PC-9 (cell line): ENCODE results near the gene PRR35. TPM values are rescaled to one million over a fixed set of nuclear protein-coding genes. Genes with fewer than 3 reads are reported as not detected.

Experiments used
- BruUV-seq: library from RNA; stranded (reverse); fragments of 400-500 nt; replicated peaks from 2 replicates; lab custom pipeline; 2021; lab: Mats Ljungman, UMichigan
- CTCF ChIA-PET: fragments of 300-600 bp; sonication (Branson Sonifier 250); formaldehyde crosslinking; loops from one replicate; lab custom pipeline; 2022; ENCODE audit warnings: antibody characterized with exemption; lab: Charles Lee
- POLR2A ChIA-PET: fragments of 300-600 bp; sonication (Branson Sonifier 250); formaldehyde crosslinking; loops from one replicate; lab custom pipeline; 2022; ENCODE audit warnings: antibody characterized with exemption; ENCODE audit not compliant: unreplicated experiment; lab: Charles Lee
- DNase-seq, 2 experiments: peaks; one replicate each; pipeline versions ENCODE4 v3.0.0 to v3.0.0-alpha.2; 2015 to 2022; ENCODE audit warnings: mixed read lengths in 1 of 2
- H2AFZ ChIP-seq: fragments of 200-600 bp; sonication (generic); 2 replicates; pipeline ENCODE4 v1.8.1; 2017; ENCODE audit warnings: antibody characterized with exemption
- H3F3A ChIP-seq: fragments of 200-600 bp; sonication (generic); 2 replicates; pipeline ENCODE4 v1.8.1; 2017; ENCODE audit warnings: antibody characterized with exemption, mild to moderate bottlenecking, low read depth; ENCODE audit not compliant: insufficient read depth
- H3K27ac ChIP-seq: fragments of 200-600 bp; sonication (generic); 2 replicates; pipeline ENCODE4 v1.6.1; 2016; ENCODE audit warnings: mixed run types
- H3K27me3 ChIP-seq: fragments of 200-600 bp; sonication (generic); 2 replicates; pipeline ENCODE4 v1.6.1; 2016; ENCODE audit warnings: low read depth, mixed run types; ENCODE audit not compliant: insufficient read depth
- H3K36me3 ChIP-seq: fragments of 200-600 bp; sonication (generic); 2 replicates; pipeline ENCODE4 v1.6.1; 2016; ENCODE audit warnings: low read depth, mixed run types
- H3K4me1 ChIP-seq: fragments of 200-600 bp; sonication (generic); replicated peaks from 2 replicates; pipeline ENCODE4 v1.6.1; 2016; ENCODE audit warnings: mixed run types; ENCODE audit not compliant: insufficient read depth
- H3K4me2 ChIP-seq: fragments of 200-600 bp; sonication (generic); 2 replicates; pipeline ENCODE4 v1.6.1; 2017; ENCODE audit warnings: mixed run types
- H3K4me3 ChIP-seq: fragments of 200-600 bp; sonication (generic); 2 replicates; pipeline ENCODE4 v1.6.1; 2016; ENCODE audit warnings: mixed run types
- H3K79me2 ChIP-seq: fragments of 200-600 bp; sonication (generic); 2 replicates; pipeline ENCODE4 v1.6.1; 2017; ENCODE audit warnings: low read depth, mixed run types
- H3K9me2 ChIP-seq: fragments of 200-600 bp; sonication (generic); 2 replicates; pipeline ENCODE4 v1.8.1; 2017; ENCODE audit warnings: mild to moderate bottlenecking; ENCODE audit not compliant: insufficient read depth
- H3K9me3 ChIP-seq: fragments of 200-600 bp; sonication (generic); 2 replicates; pipeline ENCODE4 v1.8.1; 2016; ENCODE audit warnings: low read depth; ENCODE audit not compliant: insufficient read depth
- H4K20me1 ChIP-seq: fragments of 200-600 bp; sonication (generic); 2 replicates; pipeline ENCODE4 v1.8.1; 2017; ENCODE audit not compliant: insufficient read depth
- CTCF ChIP-seq: fragments of 200-600 bp; sonication (generic); conservative IDR thresholded peaks from 2 replicates; pipeline ENCODE4 v1.6.1; 2017; ENCODE audit warnings: mixed run types, antibody characterized with exemption, mild to moderate bottlenecking, moderate library complexity
- EZH2 ChIP-seq: fragments of 200-600 bp; sonication (generic); IDR thresholded peaks from 2 replicates; pipeline ENCODE4 v1.8.0; 2017; ENCODE audit warnings: antibody characterized with exemption, low read depth
- intact Hi-C: fragments of 100-400 bp; cut with micrococcal nuclease; formaldehyde crosslinking; loops from one replicate; pipeline ENCODE4 v1.10.0; 2022; ENCODE audit not compliant: unreplicated experiment
- total RNA-seq: library from RNA; stranded (reverse); gene quantifications from 2 replicates; pipeline ENCODE4 v1.2.3, GENCODE V29; 2021

PRR35 gene
- total RNA-seq, 1 experiment from 2014 or later = not detected

DNA sequence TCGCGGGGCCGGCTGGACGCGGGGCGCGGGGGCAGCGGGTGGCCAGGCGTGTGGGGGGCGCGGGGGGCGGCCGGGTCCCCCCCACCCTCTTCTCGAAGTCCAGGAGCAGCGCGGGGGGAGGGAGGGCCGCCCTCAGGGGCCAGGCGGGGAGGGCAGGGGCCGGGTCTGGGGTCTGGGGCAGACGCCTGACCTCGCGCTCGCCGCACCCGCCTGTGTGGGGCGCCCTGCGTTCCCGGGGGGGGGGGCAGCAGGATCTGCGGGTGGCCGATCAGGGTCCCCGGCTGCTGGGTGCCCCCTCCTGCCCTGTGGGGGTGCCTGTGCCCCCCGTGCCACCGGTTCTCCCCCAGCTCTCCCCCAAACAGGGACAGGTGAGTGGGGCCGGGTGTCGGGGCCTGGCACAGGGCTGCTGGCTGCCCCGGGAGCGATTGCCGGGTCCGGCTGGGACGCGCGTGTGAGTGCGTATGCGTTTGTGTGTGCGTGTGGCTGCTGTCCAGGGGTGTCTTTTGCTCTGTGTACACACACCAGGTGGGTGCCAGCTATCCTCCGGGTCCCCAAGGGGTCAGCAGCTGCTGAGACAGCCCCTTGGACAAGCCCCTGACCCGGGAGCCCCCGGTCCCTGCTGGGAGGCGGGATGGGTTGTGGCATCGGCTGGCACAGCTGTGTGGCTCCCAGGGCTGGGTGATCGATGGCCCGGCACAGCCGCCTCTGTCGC, 663 bp downstream of the PRR35 start:
- BruUV-seq = no TSS peak
- Histone ChIP-seq H3K4me1 (0 out of 2 replicates have a peak, but pooled peaks cover 4% of the 10 kb centered on the region), H3K36me3 (no peaks in the 10 kb centered on the region), H3F3A (no peaks in the 10 kb centered on the region), H3K27me3 (no peaks in the 10 kb centered on the region), H3K9me3 (no peaks in the 10 kb centered on the region), H4K20me1 (no peaks in the 10 kb centered on the region), H3K79me2 (no peaks in the 10 kb centered on the region), H3K9me2 (no peaks in the 10 kb centered on the region), H3K4me3 (no peak overlapping the region), H2AFZ (no peak overlapping the region), H3K4me2 (no peak overlapping the region), H3K27ac (no peak overlapping the region)
- ChIA-PET POLR2A (no interaction called here), CTCF (interaction anchor here (0.6 kb wide), 1 partner anchor 29 kb away, joined by 5 read pairs; no protein-coding TSS in a partner anchor)
- intact Hi-C loops = no loop called here
- TF ChIP-seq EZH2 = no peak
- no peak for TF ChIP-seq CTCF
- no peak for DNase-seq

DNA sequence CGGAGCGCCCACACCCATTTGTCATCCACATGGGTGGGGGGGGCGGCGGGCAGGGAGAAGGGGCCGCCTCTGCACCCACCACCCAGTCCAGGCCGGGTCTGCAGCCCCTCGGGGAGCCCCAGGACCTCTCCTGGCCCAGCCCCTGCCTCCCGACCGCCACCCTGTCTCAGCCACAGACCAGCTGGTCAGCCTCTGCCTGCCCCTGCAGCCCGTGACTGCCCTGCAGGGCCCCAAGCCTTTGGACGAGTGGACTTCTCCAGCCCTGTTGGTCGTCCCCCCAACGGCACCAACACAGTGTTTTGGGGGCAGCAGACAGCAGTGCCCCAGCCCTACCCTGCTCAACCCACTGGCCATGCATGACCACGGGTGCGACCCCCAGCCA, 1.2 kb downstream of the PRR35 start:
- H3F3A ChIP-seq = no peaks in the 10 kb centered on the region
- no peaks in the 10 kb centered on the region for H3K27me3 ChIP-seq
- H4K20me1 ChIP-seq = no peaks in the 10 kb centered on the region
- intact Hi-C loops = no loop called here
- H3K4me2 ChIP-seq = no peak overlapping the region
- H3K79me2 ChIP-seq = no peaks in the 10 kb centered on the region
- 0 out of 2 replicates have a peak, but pooled peaks cover 4% of the 10 kb centered on the region for H3K4me1 ChIP-seq
- ChIA-PET POLR2A (no interaction called here), CTCF (no interaction called here)
- no peaks in the 10 kb centered on the region for H3K9me3 ChIP-seq
- H2AFZ ChIP-seq = no peak overlapping the region
- no peak for TF ChIP-seq CTCF
- no peak for TF ChIP-seq EZH2
- no peak overlapping the region for H3K4me3 ChIP-seq
- no peaks in the 10 kb centered on the region for H3K9me2 ChIP-seq
- no peak overlapping the region for H3K27ac ChIP-seq
- no peaks in the 10 kb centered on the region for H3K36me3 ChIP-seq
- BruUV-seq = no TSS peak
- no peak for DNase-seq

DNA sequence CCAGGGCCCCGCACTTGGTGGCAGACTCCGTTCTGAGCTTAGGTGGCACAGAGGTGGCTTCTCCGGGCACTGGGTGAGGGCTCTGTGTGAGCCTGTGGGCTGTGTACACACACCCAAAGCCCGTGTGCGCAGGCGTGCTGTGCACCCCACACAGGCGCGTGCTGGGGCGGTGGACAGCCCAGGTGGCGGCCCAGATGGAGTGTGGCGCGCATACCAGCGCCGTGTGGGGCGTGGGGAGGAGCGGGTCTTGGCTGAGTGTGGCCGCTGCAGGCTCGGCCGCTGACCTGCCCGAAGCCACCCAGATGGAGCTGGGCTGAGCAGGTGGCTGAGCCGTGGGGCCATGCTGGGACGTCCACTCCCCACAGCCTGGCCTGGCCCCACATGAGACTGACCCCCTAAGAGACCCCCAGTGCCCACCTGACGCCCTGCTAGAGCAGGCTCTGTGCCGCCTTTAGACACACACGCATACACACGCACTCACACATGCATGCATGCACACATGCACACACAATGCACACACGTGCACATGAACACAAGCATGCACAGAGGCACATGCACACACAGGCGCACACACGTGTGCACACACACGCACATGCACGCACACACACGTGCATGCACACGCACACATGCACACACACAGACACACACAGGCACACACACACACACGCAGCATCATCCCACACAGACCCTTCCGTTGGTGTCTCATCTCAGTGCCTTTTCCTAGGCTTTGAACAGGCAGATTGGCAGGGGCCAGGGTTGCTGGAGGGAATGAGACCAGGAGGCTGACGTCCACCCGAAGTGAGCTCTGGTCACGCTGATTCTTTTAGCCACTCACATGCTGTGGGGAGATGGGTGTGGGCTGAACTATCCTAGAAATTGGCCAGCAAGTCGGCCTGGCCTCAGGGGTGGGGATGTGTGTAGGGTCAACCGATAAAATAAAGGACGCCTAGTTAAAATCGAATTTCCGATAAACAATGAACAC, 2.1 kb downstream of the PRR35 start:
- H3K27me3 ChIP-seq = no peaks in the 10 kb centered on the region
- no peaks in the 10 kb centered on the region for H3K9me3 ChIP-seq
- H3K4me1 ChIP-seq = 0 out of 2 replicates have a peak, but pooled peaks cover 4% of the 10 kb centered on the region
- intact Hi-C loops = no loop called here
- H3K27ac ChIP-seq = no peak overlapping the region
- H3K36me3 ChIP-seq = no peaks in the 10 kb centered on the region
- no TSS peak for BruUV-seq
- no peaks in the 10 kb centered on the region for H3K79me2 ChIP-seq
- ChIA-PET POLR2A (no interaction called here), CTCF (no interaction called here)
- DNase-seq = no peak
- H2AFZ ChIP-seq = no peak overlapping the region
- TF ChIP-seq EZH2 = no peak
- TF ChIP-seq CTCF = no peak
- H3K4me2 ChIP-seq = no peak overlapping the region
- H4K20me1 ChIP-seq = no peaks in the 10 kb centered on the region
- no peaks in the 10 kb centered on the region for H3F3A ChIP-seq
- H3K4me3 ChIP-seq = no peak overlapping the region
- H3K9me2 ChIP-seq = no peaks in the 10 kb centered on the region
